Superior temporal gyrus (tissue), 1 donor: Measurements from ENCODE around the gene CROCC.

Experiments used
- DNase-seq: peaks from one replicate; pipeline ENCODE4 v3.0.0-alpha.2; 2016; ENCODE audit errors: extremely low spot score

The CROCC gene

GRCh38 chr1:16969057-16969611, 47.4 kb downstream of the CROCC start:
- DNase-seq = no peak

GRCh38 chr1:16969651-16970050, 47.9 kb downstream of the CROCC start:
- no peak for DNase-seq

- DNase-seq = no peak
Measured at GRCh38 chr1:16970132-16970910, 48.6 kb downstream of the CROCC start.

- no peak for DNase-seq
Measured at GRCh38 chr1:16971341-16972188, 49.8 kb downstream of the CROCC start.

GRCh38 chr1:16972189-16972895, 50.6 kb downstream of the CROCC start:
- no peak for DNase-seq

GRCh38 chr1:16973215-16973614, 51.5 kb downstream of the CROCC start:
- DNase-seq = no peak

- DNase-seq = no peak
Measured at GRCh38 chr1:16975211-16975610, 53.5 kb downstream of the CROCC start.

GRCh38 chr1:16975838-16976237, 54.1 kb downstream of the CROCC start:
- no peak for DNase-seq

- DNase-seq = no peak
Measured at GRCh38 chr1:16976966-16977365, 55.2 kb downstream of the CROCC start.

- DNase-seq = no peak
Measured at GRCh38 chr1:16977377-16977776, 55.6 kb downstream of the CROCC start.

- no peak for DNase-seq
Measured at GRCh38 chr1:16978139-16978538, 56.4 kb downstream of the CROCC start.

GRCh38 chr1:16978567-16979474, 57.1 kb downstream of the CROCC start:
- no peak for DNase-seq

GRCh38 chr1:16979475-16980327, 58.0 kb downstream of the CROCC start:
- DNase-seq = no peak

GRCh38 chr1:16980473-16981268, 58.9 kb downstream of the CROCC start, which contains the start of gene MFAP2:
Gene MFAP2, minus strand, starts transcription at chr1:16980620. Its CDS starts 2,347 bp downstream, at chr1:16978273.
- DNase-seq = no peak

GRCh38 chr1:16981269-16981849, 59.6 kb downstream of the CROCC start:
- no peak for DNase-seq

- no peak for DNase-seq
Measured at GRCh38 chr1:16982902-16983301, 61.2 kb downstream of the CROCC start.

- no peak for DNase-seq
Measured at GRCh38 chr1:16983649-16984048, 61.9 kb downstream of the CROCC start.

GRCh38 chr1:16984717-16985116, 63.0 kb downstream of the CROCC start:
- no peak for DNase-seq

- no peak for DNase-seq
Measured at GRCh38 chr1:16986113-16986512, 64.4 kb downstream of the CROCC start.
